SKM-1 (cell line): ENCODE measurements around the gene SLC44A5.
"Not testable (repeated sequence)": the region's sequence is repeated elsewhere in the genome, so short reads cannot be mapped to it uniquely, and the experiment has no call there.

Source experiments
- DNase-seq: peaks from one replicate; lab custom pipeline; 2025; ENCODE audit not compliant: unreplicated experiment; lab: John Stamatoyannopoulos, UW

The SLC44A5 gene

GRCh38 chr1:75202751-75203150 lies 408.2 kb downstream of the SLC44A5 start:
- DNase-seq, result no peak

- DNase-seq, result no peak
Observed at GRCh38 chr1:75198761-75199160, 412.2 kb downstream of the SLC44A5 start.

- DNase-seq, result no peak
Observed at GRCh38 chr1:75198163-75198562, 412.8 kb downstream of the SLC44A5 start.

GRCh38 chr1:75188892-75189291 lies 422.0 kb downstream of the SLC44A5 start:
- no peak for DNase-seq

GRCh38 chr1:75181214-75181955 lies 429.5 kb downstream of the SLC44A5 start:
- not testable (repeated sequence) for DNase-seq

- peak; percentile 35 for DNase-seq
Observed at GRCh38 chr1:75174031-75174760, 436.7 kb downstream of the SLC44A5 start.

- DNase-seq, result no peak
Observed at GRCh38 chr1:75172556-75172955, 438.4 kb downstream of the SLC44A5 start.

- DNase-seq, result no peak
Observed at GRCh38 chr1:75171876-75172275, 439.0 kb downstream of the SLC44A5 start.

- DNase-seq, result no peak
Observed at GRCh38 chr1:75170981-75171380, 439.9 kb downstream of the SLC44A5 start.

GRCh38 chr1:75170011-75170410 lies 440.9 kb downstream of the SLC44A5 start:
- DNase-seq, result no peak

- no peak for DNase-seq
Observed at GRCh38 chr1:75166821-75167220, 444.1 kb downstream of the SLC44A5 start.

- no peak for DNase-seq
Observed at GRCh38 chr1:75165264-75165663, 445.6 kb downstream of the SLC44A5 start.

GRCh38 chr1:75159154-75159553 lies 451.8 kb downstream of the SLC44A5 start:
- DNase-seq, result no peak
